HG03025 (cell line): ENCODE data around the gene CNBD2.
"Not testable (repeated sequence)": the region's sequence is repeated elsewhere in the genome, so short reads cannot be mapped to it uniquely, and the experiment has no call there.

Experiments
- ATAC-seq: cut with Tn5 transposase; IDR thresholded peaks from one replicate; pipeline ENCODE4 v1.9.1; 2021; ENCODE audit warnings: mild to moderate bottlenecking, moderate library complexity; ENCODE audit not compliant: unreplicated experiment, low FRiP score

The CNBD2 gene

DNA sequence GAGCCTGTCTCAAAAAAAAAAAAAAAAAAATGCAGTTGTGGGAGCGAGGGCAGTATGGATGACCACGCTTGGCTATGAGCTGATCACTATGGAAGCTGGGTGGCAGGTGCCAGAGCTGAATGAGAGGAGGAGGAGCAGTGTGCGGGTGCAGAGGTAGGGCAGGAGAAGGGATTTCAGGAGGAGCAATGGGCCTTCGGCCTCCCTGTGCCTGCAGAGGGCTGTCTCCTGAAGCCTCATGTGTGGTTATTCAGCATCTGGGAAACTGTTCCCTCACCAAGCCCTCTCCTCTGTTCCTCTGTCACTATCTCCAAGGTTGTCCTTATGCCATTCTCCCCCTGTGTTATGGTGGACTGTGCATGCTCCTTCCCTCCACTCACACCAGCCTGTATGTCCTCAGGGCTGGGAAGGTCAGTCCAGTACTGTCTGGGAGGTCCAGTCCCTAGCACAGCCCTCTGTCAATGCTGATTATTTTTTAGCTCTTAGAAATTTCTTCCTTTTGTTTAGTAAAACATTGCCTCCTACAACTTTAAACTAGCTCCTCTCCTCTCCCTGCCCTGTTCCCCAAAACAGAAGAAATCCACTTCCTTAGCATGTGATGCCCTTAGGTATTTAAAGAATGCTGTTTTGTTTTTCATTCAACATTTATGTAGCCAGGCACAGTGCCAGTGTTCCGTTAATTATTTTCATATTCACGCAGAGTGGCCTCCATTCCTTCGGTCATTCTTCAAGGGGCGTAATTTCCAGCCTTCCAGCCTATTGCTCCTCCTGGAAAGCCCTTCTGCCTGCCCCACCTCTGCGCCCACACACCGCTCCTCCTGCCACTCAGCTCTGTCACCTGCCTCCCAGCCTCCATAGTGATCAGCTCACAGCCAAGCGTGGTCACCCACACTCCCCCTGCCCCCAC lies 48.9 kb downstream of the CNBD2 start:
- ATAC-seq, result no peak

DNA sequence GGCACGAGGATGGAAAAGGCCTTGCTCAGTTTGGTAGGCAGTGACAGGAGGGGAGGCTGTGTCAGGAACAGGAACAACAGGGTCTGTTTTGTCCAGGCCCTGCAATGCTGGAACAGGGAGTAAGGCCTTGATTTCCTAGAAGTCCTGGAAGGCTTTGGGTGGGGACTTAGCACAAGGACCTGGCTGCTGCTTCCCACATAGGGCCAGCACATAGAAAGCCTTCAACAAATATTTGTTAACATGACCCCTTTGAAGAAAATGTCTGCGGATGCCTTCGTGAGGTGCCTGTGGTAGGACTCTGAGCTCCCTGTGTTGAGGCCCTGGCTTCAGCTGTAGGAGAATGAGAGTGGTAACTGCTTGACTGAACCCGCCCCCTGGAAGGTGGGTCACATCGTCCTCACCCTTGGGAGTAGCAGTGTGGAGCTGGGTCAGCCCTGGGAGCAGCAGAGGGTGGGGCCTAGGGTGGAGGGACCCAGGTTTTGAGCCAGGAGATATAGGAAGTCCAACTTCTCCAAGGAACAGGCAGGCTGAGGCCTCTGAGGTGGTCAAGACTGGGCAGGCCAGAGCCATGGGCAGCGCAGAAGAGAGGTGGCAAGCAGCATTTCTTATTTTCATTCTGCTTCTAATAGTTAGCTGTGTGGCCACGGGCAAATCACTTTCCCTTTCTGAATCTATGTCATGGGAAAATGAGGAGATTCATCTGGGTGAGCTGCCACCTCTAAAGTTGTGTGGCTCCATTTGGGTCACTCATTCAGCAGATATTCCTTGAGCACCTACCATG lies 50.0 kb downstream of the CNBD2 start:
- ATAC-seq, result no peak

GRCh38 chr20:36026131-36026530 lies 57.7 kb downstream of the CNBD2 start:
- not testable (repeated sequence) for ATAC-seq

GRCh38 chr20:36028106-36028808 lies 59.9 kb downstream of the CNBD2 start:
- ATAC-seq, result no peak

GRCh38 chr20:36030149-36030548 lies 61.8 kb downstream of the CNBD2 start:
- ATAC-seq, result no peak

- ATAC-seq, result no peak
Measured at GRCh38 chr20:36031806-36032205, 63.4 kb downstream of the CNBD2 start.

DNA sequence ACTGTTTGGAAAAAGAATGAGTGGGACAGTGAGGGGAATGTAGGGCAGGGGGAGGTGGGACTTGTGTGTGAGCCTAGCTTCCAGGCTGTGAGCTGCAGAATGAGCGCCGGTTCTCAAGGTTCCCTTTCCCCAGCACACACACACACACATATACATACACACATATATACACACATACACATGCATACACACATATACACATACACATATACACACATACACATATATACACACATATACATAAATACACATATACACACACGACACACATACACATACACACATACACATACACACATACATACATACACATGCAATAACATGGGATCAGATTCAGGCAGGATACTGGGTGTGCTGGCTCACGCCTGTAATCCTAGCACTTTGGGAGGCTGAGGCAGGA lies 66.5 kb downstream of the CNBD2 start:
- no peak for ATAC-seq

GRCh38 chr20:36035745-36036144 lies 67.4 kb downstream of the CNBD2 start:
- ATAC-seq, result no peak

GRCh38 chr20:36036688-36037087 lies 68.3 kb downstream of the CNBD2 start:
- no peak for ATAC-seq

DNA sequence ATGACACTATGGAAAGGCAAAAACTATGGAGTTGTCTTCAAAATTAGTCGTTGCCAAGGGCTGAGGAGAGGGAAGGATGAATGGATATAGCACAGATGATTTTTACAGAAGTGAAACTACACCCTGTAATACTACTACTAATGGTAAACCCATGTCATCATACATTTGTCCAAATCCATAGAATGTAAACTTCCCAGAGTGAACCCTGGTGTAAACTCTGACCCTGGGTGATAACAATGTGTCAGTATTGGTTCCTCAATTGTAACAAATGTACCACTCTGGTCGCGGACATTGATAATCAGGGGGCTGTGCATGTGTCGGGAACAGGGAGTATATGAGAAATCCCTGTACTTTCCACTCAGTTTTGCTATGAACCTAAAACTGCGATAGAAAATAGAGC lies 72.2 kb downstream of the CNBD2 start:
- ATAC-seq, result no peak

DNA sequence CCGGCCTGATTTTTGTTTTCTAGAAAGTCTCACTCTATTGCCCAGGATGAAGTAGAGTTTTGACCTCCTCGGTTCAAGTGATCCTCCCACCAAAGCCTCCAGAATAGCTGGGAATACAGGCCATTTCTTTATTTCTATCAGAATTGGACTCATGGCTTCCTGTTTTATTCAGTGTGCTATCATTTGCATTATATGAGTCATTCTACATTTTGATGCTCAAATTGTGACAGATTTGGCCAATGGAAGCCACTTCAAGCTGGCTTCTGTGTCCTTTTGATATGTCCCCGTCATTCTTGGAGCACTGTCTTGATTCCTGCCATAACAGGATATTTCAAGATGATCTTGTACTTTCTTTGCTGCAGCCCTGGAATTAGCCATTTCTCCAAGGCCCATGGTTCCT lies 75.1 kb downstream of the CNBD2 start:
- ATAC-seq, result no peak

- ATAC-seq, result no peak
Measured at GRCh38 chr20:36043892-36044515, 75.6 kb downstream of the CNBD2 start.

DNA sequence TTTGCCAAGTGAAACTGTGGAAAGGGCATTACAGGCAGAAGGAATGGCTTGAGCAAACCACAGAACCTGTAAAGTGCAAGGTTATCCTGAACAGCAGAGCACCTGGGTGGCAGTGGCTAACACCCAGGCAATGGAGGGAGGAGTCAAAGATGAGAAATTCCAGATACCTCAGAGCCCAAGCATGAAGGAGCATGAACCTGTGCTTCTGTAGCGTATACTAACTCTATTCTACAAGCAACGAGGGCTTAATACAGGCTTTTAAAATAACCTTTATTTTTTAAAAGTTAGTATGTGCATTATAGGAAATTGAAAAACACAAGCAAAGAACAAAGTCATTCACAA lies 77.0 kb downstream of the CNBD2 start:
- ATAC-seq, result no peak

DNA sequence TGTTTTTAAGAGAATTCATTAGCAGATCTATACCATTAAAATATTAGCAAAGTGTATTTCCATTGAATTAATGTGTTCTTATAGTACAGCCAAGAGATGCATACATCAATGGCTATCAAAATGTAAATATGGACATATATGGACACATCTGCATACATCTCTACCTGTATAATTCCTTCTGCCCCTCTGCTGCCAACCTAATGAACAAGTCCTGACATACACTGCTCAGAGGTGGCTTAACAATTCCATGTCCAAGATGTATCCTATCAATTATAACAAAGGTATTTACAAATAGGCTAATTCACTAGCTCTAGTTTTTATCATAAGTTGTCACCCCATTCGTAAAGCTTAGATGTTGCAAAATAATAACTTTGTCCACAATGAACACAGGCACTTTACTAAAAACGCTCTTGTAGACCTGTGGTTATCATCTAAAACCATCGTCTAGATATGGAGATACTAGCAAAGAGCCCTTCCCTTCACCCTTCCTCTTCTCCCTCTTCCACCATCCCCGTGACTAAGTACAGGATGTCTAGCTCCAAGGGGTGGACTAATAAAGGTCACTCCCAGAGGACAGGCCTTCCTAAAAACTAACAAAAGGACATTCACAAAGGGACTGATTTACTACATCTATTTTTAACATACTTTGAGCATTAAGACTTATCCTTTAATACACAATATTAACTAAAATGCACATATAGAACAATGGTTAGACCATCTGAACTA lies 77.8 kb downstream of the CNBD2 start:
- not testable (repeated sequence) for ATAC-seq

- not testable (repeated sequence) for ATAC-seq
Measured at GRCh38 chr20:36049408-36049807, 81.0 kb downstream of the CNBD2 start.

DNA sequence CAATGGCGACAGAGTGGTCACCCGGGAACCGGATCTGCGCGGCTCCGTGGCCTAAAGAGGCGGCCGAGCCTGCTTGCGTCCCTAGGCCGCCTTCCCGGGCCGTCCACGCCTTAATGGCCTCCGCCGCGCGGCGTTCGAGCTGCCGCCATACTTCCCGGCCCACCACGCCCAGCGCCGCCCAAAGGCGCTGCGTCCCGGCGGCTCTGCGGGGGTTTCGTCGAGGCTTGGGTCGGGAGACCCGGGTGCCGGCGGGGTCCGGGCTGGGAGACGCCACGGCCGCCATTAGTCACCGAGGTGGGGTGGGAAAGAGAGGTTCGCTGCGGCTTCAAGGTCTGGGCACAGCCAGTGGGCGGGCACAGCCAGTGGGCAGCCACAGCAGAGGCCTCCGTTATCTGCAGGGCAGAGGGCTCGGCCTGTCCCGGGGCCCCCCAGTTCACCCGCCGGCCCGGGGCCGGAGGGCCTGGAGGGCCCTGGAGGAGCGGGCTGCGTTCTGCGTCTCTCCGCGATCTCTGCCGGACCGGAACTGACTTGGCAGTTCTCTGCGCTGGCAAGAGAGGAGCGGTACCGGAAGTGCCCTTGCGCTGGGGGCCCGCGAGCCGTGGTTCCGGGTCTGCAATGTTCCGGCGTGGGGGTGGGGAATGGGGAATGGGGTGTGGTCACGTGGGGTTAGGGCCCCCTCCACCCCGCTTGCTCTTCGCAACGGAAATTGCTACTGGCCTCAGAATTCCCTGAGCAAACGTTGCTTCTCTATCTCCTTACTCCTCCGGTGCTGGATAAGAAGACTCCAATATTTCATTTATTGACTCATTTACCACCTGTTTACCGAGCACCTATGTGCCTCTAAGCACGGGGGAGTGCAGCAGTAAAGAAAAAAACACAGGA lies 82.3 kb downstream of the CNBD2 start:
- ATAC-seq, result peak; percentile 74

- ATAC-seq, result no peak
Measured at GRCh38 chr20:36051318-36052116, 83.1 kb downstream of the CNBD2 start.

DNA sequence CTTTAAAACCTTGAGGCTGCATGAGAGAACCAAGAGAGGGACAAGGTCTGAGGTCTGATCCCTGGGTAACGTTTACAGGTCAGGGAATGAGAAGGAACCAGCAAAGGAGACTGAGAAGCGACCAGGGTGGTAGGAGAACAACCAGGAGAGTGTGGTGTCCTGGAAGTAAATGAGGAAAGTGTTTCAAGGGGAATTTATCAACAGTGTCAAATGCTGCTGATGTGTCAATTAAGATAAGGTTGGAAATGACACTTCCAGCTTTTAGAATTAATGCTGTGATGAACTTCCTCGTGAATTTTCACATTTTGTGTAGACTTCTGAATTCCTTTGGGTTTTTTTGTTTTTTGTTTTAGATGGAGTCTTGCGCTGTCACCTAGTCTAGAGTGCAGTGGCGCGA lies 83.7 kb downstream of the CNBD2 start:
- ATAC-seq, result no peak
